A549 (cell line): ENCODE data around the gene CHFR. TPM values are rescaled to one million over a fixed set of nuclear protein-coding genes. Genes with fewer than 3 reads are reported as not detected.

ENCODE experiments used
- ATAC-seq, 2 experiments: fragments of 200-7000 bp in 1 of 2; fragments of >200 bp in 1 of 2; cut with Nextera tagmentation in 1 of 2; cut with Tn5 transposase in 1 of 2; 3 replicates each; pipeline versions ENCODE4 v1.8.0 to v1.9.1; 2018 to 2020; ENCODE audit warnings: mild to moderate bottlenecking in 1 of 2, moderate library complexity in 1 of 2
- CTCF ChIA-PET: fragments of 300-600 bp; sonication (Branson Sonifier 250); formaldehyde crosslinking; extraction: SDS; loops from one replicate; lab custom pipeline; 2021; ENCODE audit warnings: antibody characterized with exemption, inconsistent platforms; lab: Yijun Ruan, JAX
- POLR2A ChIA-PET: fragments of 350-600 bp; formaldehyde crosslinking; extraction: SDS; loops from one replicate; lab custom pipeline; 2021; ENCODE audit warnings: antibody characterized with exemption, inconsistent platforms; lab: Yijun Ruan, JAX
- DNase-seq, 2 experiments: peaks; one replicate each; pipeline versions ENCODE4 v3.0.0 to v3.0.0-alpha.2; 2011 to 2016; ENCODE audit warnings: low read depth in 1 of 2, low spot score in 1 of 2
- FAIRE-seq: peaks from 2 replicates; lab custom pipeline; 2011; peaks lifted over from hg19 to GRCh38; lab: Jason Lieb, UNC
- H3K27ac ChIP-seq, 2 experiments: fragments of >200 bp; sonication (Bioruptor Twin); formaldehyde crosslinking; 3 replicates each; pipeline ENCODE4 v1.5.1; 2016 to 2017
- H3K4me1 ChIP-seq: fragments of >200 bp; sonication (Bioruptor Twin); formaldehyde crosslinking; 3 replicates; pipeline ENCODE4 v1.6.1; 2016
- H3K4me2 ChIP-seq: fragments of >200 bp; sonication (Bioruptor Twin); formaldehyde crosslinking; 3 replicates; pipeline ENCODE4 v1.6.1; 2016
- H3K4me3 ChIP-seq: fragments of >200 bp; sonication (Bioruptor Twin); formaldehyde crosslinking; 3 replicates; pipeline ENCODE4 v1.5.1; 2016
- H3K9me3 ChIP-seq: fragments of >200 bp; sonication (Bioruptor Twin); formaldehyde crosslinking; 3 replicates; pipeline ENCODE4 v1.6.1; 2016
- CBX2 ChIP-seq: fragments of 200-600 bp; sonication (generic); IDR thresholded peaks from 2 replicates; pipeline ENCODE4 v1.6.1; 2016; ENCODE audit warnings: low read depth, mild to moderate bottlenecking, borderline replicate concordance
- CBX8 ChIP-seq: fragments of 200-600 bp; sonication (generic); IDR thresholded peaks from 2 replicates; pipeline ENCODE4 v1.6.1; 2016
- EHF ChIP-seq: fragments of 250-450 bp; sonication (Bioruptor Pico); IDR thresholded peaks from 2 replicates; pipeline ENCODE4 v1.5.0; 2020; ENCODE audit warnings: mild to moderate bottlenecking
- FOXS1 ChIP-seq: fragments of 250-450 bp; sonication (Bioruptor Pico); IDR thresholded peaks from 2 replicates; pipeline ENCODE4 v1.5.0; 2020; ENCODE audit warnings: mild to moderate bottlenecking, moderate library complexity
- GATA3 ChIP-seq: IDR thresholded peaks from 2 replicates; pipeline ENCODE4 v1.6.1; 2012; ENCODE audit warnings: borderline replicate concordance
- HDAC2 ChIP-seq: fragments of 200-600 bp; sonication (generic); IDR thresholded peaks from 2 replicates; pipeline ENCODE4 v1.6.1; 2016
- HEYL ChIP-seq: fragments of 250-450 bp; sonication (Bioruptor Pico); IDR thresholded peaks from 2 replicates; pipeline ENCODE4 v1.8.0; 2021; ENCODE audit warnings: mild to moderate bottlenecking, moderate library complexity
- MAFK ChIP-seq: fragments of 450-650 bp; IDR thresholded peaks from 2 replicates; pipeline ENCODE4 v1.6.1; 2014; ENCODE audit not compliant: partially characterized antibody
- NFE2L2 ChIP-seq: fragments of 150-350 bp; conservative IDR thresholded peaks from 2 replicates; pipeline ENCODE4 v1.6.1; 2014; ENCODE audit warnings: low read length
- PHF8 ChIP-seq: fragments of 200-600 bp; sonication (generic); IDR thresholded peaks from 2 replicates; pipeline ENCODE4 v1.6.1; 2016; ENCODE audit warnings: low read depth, mild to moderate bottlenecking, antibody characterized with exemption, moderate library complexity, borderline replicate concordance
- RCOR1 ChIP-seq: fragments of 150-350 bp; IDR thresholded peaks from 2 replicates; pipeline ENCODE4 v1.6.1; 2014; ENCODE audit warnings: antibody characterized with exemption, low read length, low read depth
- RNF2 ChIP-seq: fragments of 200-600 bp; sonication (generic); IDR thresholded peaks from 2 replicates; pipeline ENCODE4 v1.6.1; 2016; ENCODE audit warnings: low read depth, mild to moderate bottlenecking, antibody characterized with exemption, moderate library complexity, borderline replicate concordance
- TP53 ChIP-seq: fragments of 250-450 bp; sonication (Bioruptor Pico); IDR thresholded peaks from 2 replicates; pipeline ENCODE4 v1.5.0; 2021; ENCODE audit warnings: mild to moderate bottlenecking, moderate library complexity
- ZC3H11A ChIP-seq: fragments of 450-650 bp; IDR thresholded peaks from 2 replicates; pipeline ENCODE4 v1.6.1; 2014; ENCODE audit warnings: antibody characterized with exemption, mild to moderate bottlenecking
- ZNF302 ChIP-seq: fragments of 250-450 bp; sonication (Bioruptor Pico); IDR thresholded peaks from 2 replicates; pipeline ENCODE4 v1.9.0; 2021; ENCODE audit warnings: inconsistent platforms, mild to moderate bottlenecking, moderate library complexity
- WGBS: methylation state at CpG from one replicate; pipeline ENCODE4 v1.1.6; 2017; ENCODE audit errors: missing lambda C conversion rate; 5-methylcytosine and 5-hydroxymethylcytosine counted together
- polyA plus RNA-seq, 4 experiments: library from polyadenylated mRNA; depleted of rRNA in 3 of 4; stranded (reverse); fragments of >200 nt; fragmentation: RNase III in 1 of 4; extraction: RNeasy Plus Mini Kit Qiagen cat#74134 plus additional on column Dnase treatment in 1 of 4; gene quantifications; 2 replicates in 3 of 4; 3 replicates in 1 of 4; pipeline ENCODE4 v1.2.3, GENCODE V29; 2011 to 2017
- TF ChIP-seq, protein P1 (sequence below): fragments of 200-600 bp; sonication (generic); IDR thresholded peaks from 2 replicates; pipeline ENCODE4 v1.6.1; 2016; ENCODE audit warnings: antibody characterized with exemption, mild to moderate bottlenecking, moderate library complexity
- TF ChIP-seq, protein P2 (sequence below): fragments of 450-650 bp; IDR thresholded peaks from 2 replicates; pipeline ENCODE4 v1.6.1; 2014; ENCODE audit warnings: antibody characterized with exemption
- TF ChIP-seq, protein P3 (sequence below): fragments of 150-350 bp; IDR thresholded peaks from 2 replicates; pipeline ENCODE4 v1.6.1; 2014; ENCODE audit warnings: low read depth, mild to moderate bottlenecking, low read length
- TF ChIP-seq, protein P4 (sequence below): IDR thresholded peaks from 2 replicates; pipeline ENCODE4 v1.6.1; 2012; ENCODE audit warnings: low read depth, borderline replicate concordance
- TF ChIP-seq, protein P5 (sequence below): fragments of 250-450 bp; sonication (Bioruptor Pico); IDR thresholded peaks from 2 replicates; pipeline ENCODE4 v1.5.0; 2020; ENCODE audit warnings: low read depth, mild to moderate bottlenecking, moderate library complexity

CHFR gene
- polyA plus RNA-seq, 2 of the 4 experiments (the other 2 are of a cell fraction) = 20.9 to 38.8 TPM

DNA sequence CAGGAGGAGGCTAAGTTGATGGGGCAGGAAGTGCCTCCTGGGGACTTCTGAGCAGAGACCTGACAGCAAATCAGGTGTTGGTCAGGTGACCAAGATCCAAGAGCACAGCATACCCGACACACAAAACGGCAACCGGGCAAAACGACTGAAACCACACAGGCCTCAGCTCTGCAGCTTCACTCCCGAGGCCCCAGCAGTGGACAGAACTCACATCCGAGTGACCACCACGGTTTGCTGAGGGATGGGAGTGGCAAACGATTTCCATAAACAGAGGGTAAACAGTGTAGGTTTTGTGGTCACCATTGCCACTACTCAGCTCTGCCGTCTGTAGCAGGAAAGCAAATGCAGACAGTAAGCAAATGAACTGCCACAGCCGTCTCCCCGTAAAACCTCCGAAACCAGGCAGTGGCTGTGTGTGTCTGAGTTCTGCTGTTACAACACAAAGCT, 14.4 kb downstream of the CHFR start:
- TF ChIP-seq PHF8 = no peak
- no peak for TF ChIP-seq RNF2
- no peak for TF ChIP-seq MAFK
- TF ChIP-seq CBX8 = no peak
- no peak for TF ChIP-seq CBX2
- no peak for TF ChIP-seq HEYL (CRISPR knock-in tag)
- no peak for TF ChIP-seq ZC3H11A
- no peak for TF ChIP-seq HDAC2
- no peak for TF ChIP-seq RCOR1
- TF ChIP-seq NFE2L2 = no peak
- TF ChIP-seq ZNF302 = no peak
- TF ChIP-seq, protein P1, sequence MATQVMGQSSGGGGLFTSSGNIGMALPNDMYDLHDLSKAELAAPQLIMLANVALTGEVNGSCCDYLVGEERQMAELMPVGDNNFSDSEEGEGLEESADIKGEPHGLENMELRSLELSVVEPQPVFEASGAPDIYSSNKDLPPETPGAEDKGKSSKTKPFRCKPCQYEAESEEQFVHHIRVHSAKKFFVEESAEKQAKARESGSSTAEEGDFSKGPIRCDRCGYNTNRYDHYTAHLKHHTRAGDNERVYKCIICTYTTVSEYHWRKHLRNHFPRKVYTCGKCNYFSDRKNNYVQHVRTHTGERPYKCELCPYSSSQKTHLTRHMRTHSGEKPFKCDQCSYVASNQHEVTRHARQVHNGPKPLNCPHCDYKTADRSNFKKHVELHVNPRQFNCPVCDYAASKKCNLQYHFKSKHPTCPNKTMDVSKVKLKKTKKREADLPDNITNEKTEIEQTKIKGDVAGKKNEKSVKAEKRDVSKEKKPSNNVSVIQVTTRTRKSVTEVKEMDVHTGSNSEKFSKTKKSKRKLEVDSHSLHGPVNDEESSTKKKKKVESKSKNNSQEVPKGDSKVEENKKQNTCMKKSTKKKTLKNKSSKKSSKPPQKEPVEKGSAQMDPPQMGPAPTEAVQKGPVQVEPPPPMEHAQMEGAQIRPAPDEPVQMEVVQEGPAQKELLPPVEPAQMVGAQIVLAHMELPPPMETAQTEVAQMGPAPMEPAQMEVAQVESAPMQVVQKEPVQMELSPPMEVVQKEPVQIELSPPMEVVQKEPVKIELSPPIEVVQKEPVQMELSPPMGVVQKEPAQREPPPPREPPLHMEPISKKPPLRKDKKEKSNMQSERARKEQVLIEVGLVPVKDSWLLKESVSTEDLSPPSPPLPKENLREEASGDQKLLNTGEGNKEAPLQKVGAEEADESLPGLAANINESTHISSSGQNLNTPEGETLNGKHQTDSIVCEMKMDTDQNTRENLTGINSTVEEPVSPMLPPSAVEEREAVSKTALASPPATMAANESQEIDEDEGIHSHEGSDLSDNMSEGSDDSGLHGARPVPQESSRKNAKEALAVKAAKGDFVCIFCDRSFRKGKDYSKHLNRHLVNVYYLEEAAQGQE = no peak
- no peak for TF ChIP-seq EHF (CRISPR knock-in tag)
- TF ChIP-seq, protein P2, sequence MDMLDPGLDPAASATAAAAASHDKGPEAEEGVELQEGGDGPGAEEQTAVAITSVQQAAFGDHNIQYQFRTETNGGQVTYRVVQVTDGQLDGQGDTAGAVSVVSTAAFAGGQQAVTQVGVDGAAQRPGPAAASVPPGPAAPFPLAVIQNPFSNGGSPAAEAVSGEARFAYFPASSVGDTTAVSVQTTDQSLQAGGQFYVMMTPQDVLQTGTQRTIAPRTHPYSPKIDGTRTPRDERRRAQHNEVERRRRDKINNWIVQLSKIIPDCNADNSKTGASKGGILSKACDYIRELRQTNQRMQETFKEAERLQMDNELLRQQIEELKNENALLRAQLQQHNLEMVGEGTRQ = no peak
- TF ChIP-seq FOXS1 (CRISPR knock-in tag) = no peak
- TF ChIP-seq, protein P3, sequence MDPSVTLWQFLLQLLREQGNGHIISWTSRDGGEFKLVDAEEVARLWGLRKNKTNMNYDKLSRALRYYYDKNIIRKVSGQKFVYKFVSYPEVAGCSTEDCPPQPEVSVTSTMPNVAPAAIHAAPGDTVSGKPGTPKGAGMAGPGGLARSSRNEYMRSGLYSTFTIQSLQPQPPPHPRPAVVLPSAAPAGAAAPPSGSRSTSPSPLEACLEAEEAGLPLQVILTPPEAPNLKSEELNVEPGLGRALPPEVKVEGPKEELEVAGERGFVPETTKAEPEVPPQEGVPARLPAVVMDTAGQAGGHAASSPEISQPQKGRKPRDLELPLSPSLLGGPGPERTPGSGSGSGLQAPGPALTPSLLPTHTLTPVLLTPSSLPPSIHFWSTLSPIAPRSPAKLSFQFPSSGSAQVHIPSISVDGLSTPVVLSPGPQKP = no peak
- TF ChIP-seq, protein P4, sequence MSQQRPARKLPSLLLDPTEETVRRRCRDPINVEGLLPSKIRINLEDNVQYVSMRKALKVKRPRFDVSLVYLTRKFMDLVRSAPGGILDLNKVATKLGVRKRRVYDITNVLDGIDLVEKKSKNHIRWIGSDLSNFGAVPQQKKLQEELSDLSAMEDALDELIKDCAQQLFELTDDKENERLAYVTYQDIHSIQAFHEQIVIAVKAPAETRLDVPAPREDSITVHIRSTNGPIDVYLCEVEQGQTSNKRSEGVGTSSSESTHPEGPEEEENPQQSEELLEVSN = no peak
- TF ChIP-seq TP53 (CRISPR knock-in tag) = no peak
- TF ChIP-seq GATA3 = no peak
- TF ChIP-seq, protein P5, sequence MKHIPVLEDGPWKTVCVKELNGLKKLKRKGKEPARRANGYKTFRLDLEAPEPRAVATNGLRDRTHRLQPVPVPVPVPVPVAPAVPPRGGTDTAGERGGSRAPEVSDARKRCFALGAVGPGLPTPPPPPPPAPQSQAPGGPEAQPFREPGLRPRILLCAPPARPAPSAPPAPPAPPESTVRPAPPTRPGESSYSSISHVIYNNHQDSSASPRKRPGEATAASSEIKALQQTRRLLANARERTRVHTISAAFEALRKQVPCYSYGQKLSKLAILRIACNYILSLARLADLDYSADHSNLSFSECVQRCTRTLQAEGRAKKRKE (CRISPR knock-in tag) = no peak
- Histone ChIP-seq H3K4me3 (no peak overlapping the region), H3K4me2 (no peak overlapping the region), H3K27ac (no peak overlapping the region), H3K9me3 (peaks cover 11% of the 10 kb centered on the region; the same call in 1 of the 3 replicates), H3K4me1 (no peaks in the 10 kb centered on the region)
- CTCF ChIA-PET = interaction anchor here (1.3 kb wide), 1 partner anchor 62 kb away, joined by 4 read pairs; no protein-coding TSS in a partner anchor
- WGBS = 93% methylated on average over 12 of the region's 12 CpGs
- POLR2A ChIA-PET = no interaction called here
- peak in 1 of 2 experiments; percentile 11; a peak in 1 of 6 replicates for ATAC-seq
- no peak for DNase-seq
- no peak for FAIRE-seq
